Ecto neural progenitor cell (in vitro differentiated cells): ENCODE results near the gene THAP3.
"Not testable (repeated sequence)": the region's sequence is repeated elsewhere in the genome, so short reads cannot be mapped to it uniquely, and the experiment has no call there.

Source experiments
- DNase-seq: peaks from one replicate; pipeline ENCODE4 v3.0.0-alpha.2; 2018; ENCODE audit warnings: low spot score

Gene THAP3

GRCh38 chr1:6635161-6635909 lies 10.7 kb downstream of the THAP3 start:
- no peak for DNase-seq

GRCh38 chr1:6635910-6636760 lies 11.5 kb downstream of the THAP3 start:
- DNase-seq = no peak

- DNase-seq = not testable (repeated sequence)
These were observed 12.1 kb downstream of the THAP3 start for GRCh38 chr1:6636778-6637177.

- no peak for DNase-seq
These were observed 13.1 kb downstream of the THAP3 start for GRCh38 chr1:6637770-6638169.

- no peak for DNase-seq
These were observed 13.6 kb downstream of the THAP3 start for GRCh38 chr1:6638226-6638625.

GRCh38 chr1:6640867-6641266 lies 16.2 kb downstream of the THAP3 start:
- DNase-seq = not testable (repeated sequence)

GRCh38 chr1:6645018-6645417 lies 20.4 kb downstream of the THAP3 start:
- DNase-seq = no peak

GRCh38 chr1:6646499-6647148 lies 22.0 kb downstream of the THAP3 start:
- no peak for DNase-seq

- DNase-seq = no peak
These were observed 23.9 kb downstream of the THAP3 start for GRCh38 chr1:6648556-6648955.

GRCh38 chr1:6651909-6652308 lies 27.2 kb downstream of the THAP3 start:
- DNase-seq = no peak

- DNase-seq = no peak
These were observed 28.3 kb downstream of the THAP3 start for GRCh38 chr1:6652986-6653385.

- no peak for DNase-seq
These were observed 29.0 kb downstream of the THAP3 start for GRCh38 chr1:6653436-6654290.

GRCh38 chr1:6657138-6657537 lies 32.5 kb downstream of the THAP3 start:
- DNase-seq = no peak

- no peak for DNase-seq
These were observed 33.8 kb downstream of the THAP3 start for GRCh38 chr1:6658359-6659060.

GRCh38 chr1:6660415-6661049 lies 35.9 kb downstream of the THAP3 start:
- DNase-seq = no peak

- DNase-seq = not testable (repeated sequence)
These were observed 37.8 kb downstream of the THAP3 start for GRCh38 chr1:6662468-6662867.

- no peak for DNase-seq
These were observed 42.0 kb downstream of the THAP3 start for GRCh38 chr1:6666696-6667095.

- DNase-seq = no peak
These were observed 42.5 kb downstream of the THAP3 start for GRCh38 chr1:6667139-6667538.

- DNase-seq = no peak
These were observed 43.8 kb downstream of the THAP3 start for GRCh38 chr1:6668503-6668902.

GRCh38 chr1:6672558-6672957 lies 47.9 kb downstream of the THAP3 start:
- no peak for DNase-seq
